ENCODE measurements around the gene SNCAIP.

SNCAIP gene

DNA sequence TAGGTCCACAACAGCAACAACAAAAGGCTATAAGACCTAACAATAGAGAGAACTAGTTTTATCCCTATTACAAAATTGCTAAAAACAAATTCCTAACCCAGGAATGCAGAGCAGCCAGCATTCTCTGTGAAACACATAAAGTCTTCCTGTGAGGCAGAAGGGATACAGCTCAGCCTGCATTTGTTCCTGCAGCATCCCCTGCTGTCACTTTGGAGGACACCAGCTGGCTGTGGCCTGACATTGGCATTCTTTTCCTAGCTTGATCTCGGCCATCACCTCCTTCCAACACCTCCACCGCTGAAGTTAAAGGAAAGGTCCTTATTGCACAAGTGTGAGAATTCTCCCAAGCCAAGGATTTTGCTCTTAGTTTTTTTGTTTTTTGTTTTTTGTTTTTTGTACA, 186.1 kb downstream of the SNCAIP start:
- no peak for DNase-seq (ENCODE audit: low read depth in 2 of 2, low spot score in 1 of 2)

DNA sequence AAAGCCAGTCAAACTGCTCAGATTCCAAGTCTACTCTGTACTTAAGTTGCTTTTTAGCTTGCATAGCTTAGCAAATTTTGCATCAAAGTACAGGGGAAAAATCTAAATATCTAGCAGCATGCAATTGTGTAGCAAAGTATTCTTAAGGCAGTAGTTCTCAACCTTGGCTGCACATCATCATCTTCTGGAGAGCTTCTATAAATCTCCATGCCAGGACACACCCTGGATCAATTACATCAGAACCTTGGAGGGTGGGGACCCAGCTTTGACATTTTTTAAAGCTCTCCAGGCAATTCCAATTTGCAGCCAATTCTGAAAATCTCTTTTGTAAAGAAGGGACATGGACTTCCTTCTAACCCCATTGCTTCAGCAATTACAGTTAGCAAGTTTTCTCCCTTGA, 187.5 kb downstream of the SNCAIP start:
- DNase-seq (ENCODE audit: low read depth in 2 of 2, low spot score in 1 of 2), result no peak

DNA sequence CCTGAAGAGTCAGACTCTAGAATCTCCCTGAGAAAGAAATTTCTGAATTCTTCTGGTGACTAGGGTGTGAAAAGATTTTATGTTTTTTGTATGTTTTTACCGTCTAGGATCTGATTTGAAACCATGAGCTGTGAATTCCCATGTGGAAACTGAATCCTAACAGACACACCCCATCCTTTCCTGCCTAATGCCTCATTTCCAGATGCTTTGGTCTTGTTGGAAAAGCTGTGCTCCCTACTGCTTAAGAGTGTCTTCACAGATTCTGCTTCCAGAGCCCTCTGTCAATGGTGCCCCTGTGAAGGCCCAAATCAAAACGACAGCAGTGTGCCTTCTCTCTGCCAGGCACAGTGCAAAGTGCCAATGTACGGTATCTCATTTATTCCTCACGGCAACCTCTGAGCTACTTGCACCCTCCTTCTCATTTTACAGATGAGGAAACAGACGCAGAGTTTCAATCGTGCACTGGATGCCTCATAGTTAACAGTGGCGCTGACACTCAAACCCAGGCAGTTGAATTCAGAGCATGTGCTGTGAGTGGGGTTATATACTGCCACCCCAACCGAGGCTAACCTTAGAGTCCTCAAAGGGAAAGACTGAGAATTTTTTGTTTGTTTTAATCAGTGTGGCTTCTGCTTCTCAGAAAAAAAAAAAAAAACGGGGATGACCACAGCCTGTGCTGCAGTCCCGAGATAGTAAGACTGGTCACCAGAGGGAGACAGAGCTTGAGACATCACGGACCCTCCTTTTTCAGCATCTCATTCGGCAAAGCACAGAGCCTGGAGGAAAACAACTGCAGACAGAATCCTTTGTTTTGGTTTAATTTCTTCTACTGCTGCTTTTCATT, 188.4 kb downstream of the SNCAIP start:
- no peak for DNase-seq (ENCODE audit: low read depth in 2 of 2, low spot score in 1 of 2)

DNA sequence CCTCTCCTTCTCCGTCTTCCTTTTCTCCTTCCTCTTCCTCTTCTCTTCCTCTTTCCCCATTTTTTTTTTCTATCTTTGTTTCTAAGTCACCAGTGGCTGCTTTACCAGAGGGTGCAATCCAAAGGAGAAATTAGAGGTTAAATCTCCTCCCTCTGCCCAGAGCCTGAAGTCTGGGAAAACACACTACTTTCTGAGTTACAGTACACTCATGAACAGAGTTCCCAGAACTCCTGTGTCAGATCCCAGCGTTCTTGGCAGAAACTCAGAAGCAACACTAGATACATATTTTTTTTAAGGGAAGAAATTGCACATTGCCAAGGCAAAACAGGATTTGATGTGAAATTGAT, 189.0 kb downstream of the SNCAIP start:
- DNase-seq (ENCODE audit: low read depth in 2 of 2, low spot score in 1 of 2), result no peak

DNA sequence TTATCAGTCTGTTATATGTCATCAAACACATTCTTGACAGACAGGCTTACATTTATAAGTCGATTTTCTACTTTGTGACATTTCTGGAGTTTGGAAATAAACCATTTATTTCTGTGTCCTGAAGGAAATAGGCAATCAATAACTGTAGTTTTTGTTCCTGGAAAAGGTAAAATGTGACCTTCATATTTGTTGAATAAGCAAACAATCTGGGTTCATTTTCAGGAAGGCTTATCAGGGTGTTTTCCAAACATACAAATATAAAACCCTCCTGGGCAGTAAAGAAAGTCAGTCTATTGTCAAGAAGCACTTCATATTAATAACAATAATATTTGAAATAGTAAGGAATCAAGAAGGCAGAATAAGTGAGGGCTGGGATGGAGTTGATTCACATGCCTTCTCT, 195.0 kb downstream of the SNCAIP start:
- DNase-seq (ENCODE audit: low read depth in 2 of 2, low spot score in 1 of 2), result no peak

DNA sequence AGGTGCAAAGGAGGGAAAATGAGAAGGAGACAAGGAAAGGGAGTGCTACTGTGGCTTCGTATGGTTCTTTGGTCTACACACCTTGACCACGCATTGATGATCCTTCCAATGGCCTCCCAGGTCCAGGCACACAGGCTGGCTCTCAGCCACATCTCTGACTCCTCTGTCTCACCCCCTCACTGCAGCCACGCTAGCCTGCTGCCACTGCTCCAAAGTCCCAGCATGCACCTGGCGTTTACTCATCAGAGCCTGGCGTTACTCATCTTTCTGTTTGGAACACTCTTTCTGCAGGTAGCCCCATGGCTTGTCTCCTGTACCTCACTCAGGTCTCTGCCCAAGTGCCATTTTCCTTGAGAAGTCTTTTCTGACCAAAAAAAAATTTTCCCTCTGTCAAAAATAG, 195.5 kb downstream of the SNCAIP start:
- no peak for DNase-seq (ENCODE audit: low read depth in 2 of 2, low spot score in 1 of 2)

DNA sequence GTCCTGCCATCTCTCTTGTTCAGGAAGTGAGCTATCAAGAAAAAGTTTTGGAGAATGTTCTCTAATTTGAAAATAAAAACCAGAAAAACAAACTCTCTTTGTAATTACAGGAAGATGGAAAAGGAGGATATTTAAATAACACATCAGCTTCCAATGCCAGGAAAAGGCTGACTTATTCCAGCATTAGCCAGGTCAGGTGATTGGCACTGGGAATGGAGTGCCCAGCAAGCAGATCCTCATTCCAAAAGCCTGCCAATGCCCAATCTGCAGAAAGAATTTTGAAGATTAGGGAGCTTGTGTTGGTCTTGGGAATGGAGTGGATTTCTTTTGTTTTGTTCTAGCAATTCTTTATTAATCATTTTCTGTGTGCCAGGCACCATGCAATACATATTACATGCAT, 196.6 kb downstream of the SNCAIP start:
- DNase-seq (ENCODE audit: low read depth in 2 of 2, low spot score in 1 of 2), result no peak
